IPS-20b (cell line): Measurements from ENCODE around the gene ADARB1.

Experiments used
- H3K27ac ChIP-seq: one replicate; pipeline ENCODE4 v1.5.1; 2013; ENCODE audit warnings: low read length
- H3K27me3 ChIP-seq: 2 replicates; pipeline ENCODE4 v1.6.1; 2013; ENCODE audit warnings: mild to moderate bottlenecking, low read length, inconsistent platforms; ENCODE audit not compliant: insufficient read depth
- H3K36me3 ChIP-seq: 2 replicates; pipeline ENCODE4 v1.6.1; 2013; ENCODE audit warnings: low read depth, mild to moderate bottlenecking, inconsistent platforms, low read length, moderate library complexity; ENCODE audit not compliant: insufficient read depth
- H3K4me1 ChIP-seq: 2 replicates; pipeline ENCODE4 v1.6.1; 2013; ENCODE audit warnings: mild to moderate bottlenecking, control low read depth, inconsistent platforms, low read length, moderate library complexity; ENCODE audit not compliant: insufficient read depth
- H3K4me3 ChIP-seq: 2 replicates; pipeline ENCODE4 v1.5.1; 2013; ENCODE audit warnings: mild to moderate bottlenecking, low read length, inconsistent platforms
- H3K9ac ChIP-seq: 2 replicates; pipeline ENCODE4 v1.6.1; 2013; ENCODE audit warnings: low read depth, mild to moderate bottlenecking, inconsistent platforms, low read length, moderate library complexity
- H3K9me3 ChIP-seq: 2 replicates; pipeline ENCODE4 v1.6.1; 2013; ENCODE audit warnings: mild to moderate bottlenecking, low read depth, low read length, inconsistent platforms; ENCODE audit not compliant: insufficient read depth

The ADARB1 gene

GRCh38 chr21:45116066-45116465 lies 41.7 kb downstream of the ADARB1 start:
- Histone ChIP-seq H3K9me3 (no peaks in the 10 kb centered on the region), H3K4me1 (no peaks in the 10 kb centered on the region), H3K27ac (no peak overlapping the region), H3K9ac (no peak overlapping the region), H3K4me3 (no peak overlapping the region), H3K36me3 (no peaks in the 10 kb centered on the region), H3K27me3 (no peaks in the 10 kb centered on the region)

- H3K9ac ChIP-seq, result no peak overlapping the region
- no peak overlapping the region for H3K27ac ChIP-seq
- H3K36me3 ChIP-seq, result no peaks in the 10 kb centered on the region
- H3K4me1 ChIP-seq, result no peaks in the 10 kb centered on the region
- no peak overlapping the region for H3K4me3 ChIP-seq
- no peaks in the 10 kb centered on the region for H3K9me3 ChIP-seq
- H3K27me3 ChIP-seq, result no peaks in the 10 kb centered on the region
Observed at GRCh38 chr21:45117314-45117713, 42.9 kb downstream of the ADARB1 start.

- Histone ChIP-seq H3K4me1 (no peaks in the 10 kb centered on the region), H3K27ac (no peak overlapping the region), H3K4me3 (no peak overlapping the region), H3K36me3 (no peaks in the 10 kb centered on the region), H3K27me3 (no peaks in the 10 kb centered on the region), H3K9ac (no peak overlapping the region), H3K9me3 (no peaks in the 10 kb centered on the region)
Observed at GRCh38 chr21:45118099-45118498, 43.7 kb downstream of the ADARB1 start.

GRCh38 chr21:45119812-45120211 lies 45.4 kb downstream of the ADARB1 start:
- H3K4me3 ChIP-seq, result no peak overlapping the region
- H3K36me3 ChIP-seq, result no peaks in the 10 kb centered on the region
- H3K9me3 ChIP-seq, result no peaks in the 10 kb centered on the region
- H3K4me1 ChIP-seq, result no peaks in the 10 kb centered on the region
- no peak overlapping the region for H3K27ac ChIP-seq
- H3K9ac ChIP-seq, result no peak overlapping the region
- no peaks in the 10 kb centered on the region for H3K27me3 ChIP-seq

GRCh38 chr21:45120975-45121374 lies 46.6 kb downstream of the ADARB1 start:
- no peak overlapping the region for H3K9ac ChIP-seq
- H3K27ac ChIP-seq, result no peak overlapping the region
- no peaks in the 10 kb centered on the region for H3K36me3 ChIP-seq
- no peaks in the 10 kb centered on the region for H3K4me1 ChIP-seq
- no peak overlapping the region for H3K4me3 ChIP-seq
- H3K27me3 ChIP-seq, result no peaks in the 10 kb centered on the region
- H3K9me3 ChIP-seq, result no peaks in the 10 kb centered on the region

GRCh38 chr21:45122030-45122429 lies 47.6 kb downstream of the ADARB1 start:
- no peak overlapping the region for H3K27ac ChIP-seq
- no peak overlapping the region for H3K9ac ChIP-seq
- H3K4me3 ChIP-seq, result no peak overlapping the region
- H3K4me1 ChIP-seq, result no peaks in the 10 kb centered on the region
- no peaks in the 10 kb centered on the region for H3K36me3 ChIP-seq
- no peaks in the 10 kb centered on the region for H3K27me3 ChIP-seq
- H3K9me3 ChIP-seq, result no peaks in the 10 kb centered on the region

GRCh38 chr21:45122432-45123132 lies 48.2 kb downstream of the ADARB1 start:
- Histone ChIP-seq H3K27ac (no peak overlapping the region), H3K36me3 (no peaks in the 10 kb centered on the region), H3K4me1 (no peaks in the 10 kb centered on the region), H3K27me3 (no peaks in the 10 kb centered on the region), H3K9ac (no peak overlapping the region), H3K9me3 (no peaks in the 10 kb centered on the region), H3K4me3 (no peak overlapping the region)

- Histone ChIP-seq H3K27ac (no peak overlapping the region), H3K4me3 (no peak overlapping the region), H3K9ac (no peak overlapping the region), H3K36me3 (no peaks in the 10 kb centered on the region), H3K9me3 (no peaks in the 10 kb centered on the region), H3K4me1 (no peaks in the 10 kb centered on the region), H3K27me3 (no peaks in the 10 kb centered on the region)
Observed at GRCh38 chr21:45123440-45123839, 49.1 kb downstream of the ADARB1 start.

- Histone ChIP-seq H3K9me3 (no peaks in the 10 kb centered on the region), H3K4me1 (no peaks in the 10 kb centered on the region), H3K9ac (no peak overlapping the region), H3K4me3 (no peak overlapping the region), H3K27ac (no peak overlapping the region), H3K36me3 (no peaks in the 10 kb centered on the region), H3K27me3 (no peaks in the 10 kb centered on the region)
Observed at GRCh38 chr21:45124596-45124995, 50.2 kb downstream of the ADARB1 start.

- no peak overlapping the region for H3K9ac ChIP-seq
- no peaks in the 10 kb centered on the region for H3K27me3 ChIP-seq
- H3K4me1 ChIP-seq, result no peaks in the 10 kb centered on the region
- H3K4me3 ChIP-seq, result no peak overlapping the region
- no peaks in the 10 kb centered on the region for H3K9me3 ChIP-seq
- H3K36me3 ChIP-seq, result no peaks in the 10 kb centered on the region
- no peak overlapping the region for H3K27ac ChIP-seq
Observed at GRCh38 chr21:45125357-45125756, 51.0 kb downstream of the ADARB1 start.

- Histone ChIP-seq H3K9me3 (no peaks in the 10 kb centered on the region), H3K4me3 (no peak overlapping the region), H3K27me3 (no peaks in the 10 kb centered on the region), H3K27ac (no peak overlapping the region), H3K9ac (no peak overlapping the region), H3K36me3 (no peaks in the 10 kb centered on the region), H3K4me1 (no peaks in the 10 kb centered on the region)
Observed at GRCh38 chr21:45126204-45126626, 51.8 kb downstream of the ADARB1 start.

- Histone ChIP-seq H3K36me3 (no peaks in the 10 kb centered on the region), H3K4me3 (no peak overlapping the region), H3K27me3 (no peaks in the 10 kb centered on the region), H3K9me3 (no peaks in the 10 kb centered on the region), H3K27ac (no peak overlapping the region), H3K9ac (no peak overlapping the region), H3K4me1 (no peaks in the 10 kb centered on the region)
Observed at GRCh38 chr21:45126983-45127382, 52.6 kb downstream of the ADARB1 start.
